Islet precursor cell (in vitro differentiated cells): ENCODE data around the gene MRPL22.
"Not testable (repeated sequence)": the region's sequence is repeated elsewhere in the genome, so short reads cannot be mapped to it uniquely, and the experiment has no call there.

Experiments
- DNase-seq: peaks from one replicate; pipeline ENCODE4 v3.0.0-alpha.2; 2018

Gene MRPL22

GRCh38 chr5:154999865-155000264 is 59.0 kb downstream of the MRPL22 start:
- DNase-seq: no peak

- no peak for DNase-seq
Observed at GRCh38 chr5:155001523-155001922, 60.6 kb downstream of the MRPL22 start.

- DNase-seq: peak; percentile 86
Observed at GRCh38 chr5:155002722-155003121, 61.8 kb downstream of the MRPL22 start.

- DNase-seq: peak; percentile 75
Observed at GRCh38 chr5:155004138-155004744, 63.4 kb downstream of the MRPL22 start.

- DNase-seq: not testable (repeated sequence)
Observed at GRCh38 chr5:155006265-155006664, 65.4 kb downstream of the MRPL22 start.

GRCh38 chr5:155008669-155009068 is 67.8 kb downstream of the MRPL22 start:
- peak; percentile 70 for DNase-seq

- DNase-seq: no peak
Observed at GRCh38 chr5:155010881-155011280, 70.0 kb downstream of the MRPL22 start.

- DNase-seq: no peak
Observed at GRCh38 chr5:155013526-155013925, 72.7 kb downstream of the MRPL22 start, which contains the start of gene KIF4B. KIF4B (plus strand) TSS chr5:155013755; CDS start chr5:155013860, 105 bp downstream.

GRCh38 chr5:155015239-155015638 is 74.4 kb downstream of the MRPL22 start:
- DNase-seq: no peak

- no peak for DNase-seq
Observed at GRCh38 chr5:155017610-155018009, 76.7 kb downstream of the MRPL22 start.
